Vagina (tissue), 2 donors: ENCODE data around the gene HTRA3. TPM values are rescaled to one million over a fixed set of nuclear protein-coding genes. Genes with fewer than 3 reads are reported as not detected.

Experiments
- DNase-seq, 2 donors: peaks; one replicate each; pipeline ENCODE4 v3.0.0-alpha.2; 2017; ENCODE audit errors: extremely low spot score in 2 of 2
- H3K27ac ChIP-seq: fragments of 200-600 bp; sonication (generic); one replicate; pipeline ENCODE4 v1.5.1; 2019
- H3K27me3 ChIP-seq: fragments of 200-600 bp; sonication (generic); one replicate; pipeline ENCODE4 v1.5.1; 2019
- H3K36me3 ChIP-seq, 2 donors: fragments of 200-600 bp; sonication (generic); one replicate each; pipeline ENCODE4 v1.5.1; 2017 to 2019
- H3K4me1 ChIP-seq: fragments of 200-600 bp; sonication (generic); one replicate; pipeline ENCODE4 v1.5.1; 2019
- H3K4me3 ChIP-seq, 2 donors: fragments of 200-600 bp; sonication (generic); 1 replicate in 1 of 2; 2 replicates in 1 of 2; pipeline ENCODE4 v1.5.1; 2016 to 2019
- H3K9me3 ChIP-seq: fragments of 200-600 bp; sonication (generic); one replicate; pipeline ENCODE4 v1.5.1; 2019
- POLR2A ChIP-seq, 2 donors: fragments of 450-650 bp; IDR thresholded peaks; one replicate each; pipeline ENCODE4 v1.6.1; 2017; ENCODE audit warnings: antibody characterized with exemption in 2 of 2, mild to moderate bottlenecking in 2 of 2, moderate library complexity in 2 of 2
- POLR2AphosphoS5 ChIP-seq, 2 donors: sonication (generic); formaldehyde crosslinking; IDR thresholded peaks; one replicate each; pipeline ENCODE4 v1.9.0; 2017; ENCODE audit warnings: antibody characterized with exemption in 2 of 2, mild to moderate bottlenecking in 2 of 2, low read depth in 1 of 2; ENCODE audit not compliant: insufficient read depth in 1 of 2
- intact Hi-C: fragments of 100-400 bp; cut with DNase I; formaldehyde crosslinking; loops from one replicate; pipeline ENCODE4 v1.15.1; 2023
- total RNA-seq: library from RNA; depleted of rRNA; stranded (reverse); fragments of >200 nt; gene quantifications from one replicate; pipeline ENCODE4 v1.2.3, GENCODE V29; 2016
- TF ChIP-seq, protein P1 (sequence below), 3 experiments: fragments of 450-650 bp in 2 of 3; fragments of 200-600 bp in 1 of 3; sonication (generic) in 1 of 3; IDR thresholded peaks; one replicate each; pipeline ENCODE4 v1.5.1; 2017 to 2019; ENCODE audit warnings: antibody characterized with exemption in 3 of 3, mild to moderate bottlenecking in 2 of 3, moderate library complexity in 2 of 3

The HTRA3 gene
- total RNA-seq, 1 donor from 2014 or later: 33.1 TPM

DNA sequence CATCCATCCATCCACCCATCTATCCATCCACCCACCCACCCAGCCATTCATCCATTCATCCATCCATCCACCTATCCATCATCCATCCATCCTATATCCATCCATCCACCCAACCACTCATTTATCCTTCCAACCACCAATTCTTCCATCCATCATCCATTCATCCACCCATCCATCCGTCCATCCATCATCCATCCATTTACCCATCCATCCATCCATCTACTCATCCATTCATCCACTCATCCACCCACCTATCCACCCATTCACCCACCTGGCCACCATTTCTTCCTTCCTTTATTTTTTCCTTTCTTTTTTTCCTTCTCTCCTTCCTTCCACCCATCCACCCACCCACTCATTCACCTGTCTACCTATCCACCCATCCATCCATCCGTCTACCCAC, 25.2 kb downstream of the HTRA3 start:
- intact Hi-C loops: no loop called here
- Histone ChIP-seq H3K9me3 (no peaks in the 10 kb centered on the region), H3K27ac (no peak overlapping the region), H3K27me3 (no peaks in the 10 kb centered on the region), H3K4me3 (no peak overlapping the region), H3K36me3 (no peaks in the 10 kb centered on the region), H3K4me1 (no peaks in the 10 kb centered on the region)
- TF ChIP-seq, protein P1, sequence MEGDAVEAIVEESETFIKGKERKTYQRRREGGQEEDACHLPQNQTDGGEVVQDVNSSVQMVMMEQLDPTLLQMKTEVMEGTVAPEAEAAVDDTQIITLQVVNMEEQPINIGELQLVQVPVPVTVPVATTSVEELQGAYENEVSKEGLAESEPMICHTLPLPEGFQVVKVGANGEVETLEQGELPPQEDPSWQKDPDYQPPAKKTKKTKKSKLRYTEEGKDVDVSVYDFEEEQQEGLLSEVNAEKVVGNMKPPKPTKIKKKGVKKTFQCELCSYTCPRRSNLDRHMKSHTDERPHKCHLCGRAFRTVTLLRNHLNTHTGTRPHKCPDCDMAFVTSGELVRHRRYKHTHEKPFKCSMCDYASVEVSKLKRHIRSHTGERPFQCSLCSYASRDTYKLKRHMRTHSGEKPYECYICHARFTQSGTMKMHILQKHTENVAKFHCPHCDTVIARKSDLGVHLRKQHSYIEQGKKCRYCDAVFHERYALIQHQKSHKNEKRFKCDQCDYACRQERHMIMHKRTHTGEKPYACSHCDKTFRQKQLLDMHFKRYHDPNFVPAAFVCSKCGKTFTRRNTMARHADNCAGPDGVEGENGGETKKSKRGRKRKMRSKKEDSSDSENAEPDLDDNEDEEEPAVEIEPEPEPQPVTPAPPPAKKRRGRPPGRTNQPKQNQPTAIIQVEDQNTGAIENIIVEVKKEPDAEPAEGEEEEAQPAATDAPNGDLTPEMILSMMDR (IDR thresholded peaks at IDR 0.05): no peak
- TF ChIP-seq POLR2A (IDR thresholded peaks at IDR 0.05): no peak
- TF ChIP-seq POLR2AphosphoS5 (IDR thresholded peaks at IDR 0.05; ENCODE audit: insufficient read depth in 1 of 2, low read depth in 1 of 2): no peak
- no peak for DNase-seq

- TF ChIP-seq POLR2AphosphoS5 (IDR thresholded peaks at IDR 0.05; ENCODE audit: insufficient read depth in 1 of 2, low read depth in 1 of 2): no peak
- TF ChIP-seq, protein P1 (IDR thresholded peaks at IDR 0.05): no peak
- TF ChIP-seq POLR2A (IDR thresholded peaks at IDR 0.05): no peak
- H3K9me3 ChIP-seq: no peaks in the 10 kb centered on the region
- H3K4me1 ChIP-seq: no peaks in the 10 kb centered on the region
- intact Hi-C loops: no loop called here
- no peaks in the 10 kb centered on the region for H3K27me3 ChIP-seq
- H3K36me3 ChIP-seq: no peaks in the 10 kb centered on the region
- H3K27ac ChIP-seq: no peak overlapping the region
- DNase-seq: no peak
- H3K4me3 ChIP-seq: no peak overlapping the region
Observed at GRCh38 chr4:8295471-8295870, 25.9 kb downstream of the HTRA3 start.

- H3K36me3 ChIP-seq: no peaks in the 10 kb centered on the region
- H3K27ac ChIP-seq: no peak overlapping the region
- no peaks in the 10 kb centered on the region for H3K4me1 ChIP-seq
- intact Hi-C loops: no loop called here
- H3K9me3 ChIP-seq: no peaks in the 10 kb centered on the region
- DNase-seq: no peak
- no peak overlapping the region for H3K4me3 ChIP-seq
- TF ChIP-seq POLR2AphosphoS5 (IDR thresholded peaks at IDR 0.05; ENCODE audit: insufficient read depth in 1 of 2, low read depth in 1 of 2): no peak
- no peak for TF ChIP-seq POLR2A (IDR thresholded peaks at IDR 0.05)
- TF ChIP-seq, protein P1 (IDR thresholded peaks at IDR 0.05): no peak
- no peaks in the 10 kb centered on the region for H3K27me3 ChIP-seq
Observed at GRCh38 chr4:8296491-8296890, 26.9 kb downstream of the HTRA3 start.

DNA sequence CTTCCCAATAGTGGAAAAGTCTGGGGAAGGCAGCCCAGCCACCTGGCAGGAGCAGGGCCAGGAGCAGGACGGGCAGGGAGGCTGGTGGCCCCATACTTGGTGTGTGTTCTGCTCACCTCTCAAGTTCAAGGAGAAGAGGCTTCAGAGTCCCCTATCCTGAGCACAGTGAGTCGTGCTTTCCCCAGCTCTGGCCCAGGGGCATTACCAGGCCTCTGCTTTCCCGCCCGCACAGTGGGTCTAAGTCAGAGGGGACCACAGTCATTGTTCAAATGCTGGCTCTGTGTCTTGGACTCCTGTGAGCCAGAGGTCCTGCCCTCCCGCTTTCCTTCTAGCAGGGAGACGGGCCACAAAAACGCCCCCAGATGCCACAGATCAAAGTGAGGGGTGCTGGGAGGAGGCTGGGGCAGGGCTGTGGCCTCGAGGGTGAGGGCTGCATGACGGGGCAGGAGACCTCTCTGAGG, 27.6 kb downstream of the HTRA3 start:
- no peak for DNase-seq
- Histone ChIP-seq H3K9me3 (no peaks in the 10 kb centered on the region), H3K36me3 (no peaks in the 10 kb centered on the region), H3K4me1 (no peaks in the 10 kb centered on the region), H3K27me3 (no peaks in the 10 kb centered on the region), H3K4me3 (no peak overlapping the region), H3K27ac (no peak overlapping the region)
- no peak for TF ChIP-seq POLR2A (IDR thresholded peaks at IDR 0.05)
- no peak for TF ChIP-seq POLR2AphosphoS5 (IDR thresholded peaks at IDR 0.05; ENCODE audit: insufficient read depth in 1 of 2, low read depth in 1 of 2)
- TF ChIP-seq, protein P1 (IDR thresholded peaks at IDR 0.05): no peak
- intact Hi-C loops: no loop called here

DNA sequence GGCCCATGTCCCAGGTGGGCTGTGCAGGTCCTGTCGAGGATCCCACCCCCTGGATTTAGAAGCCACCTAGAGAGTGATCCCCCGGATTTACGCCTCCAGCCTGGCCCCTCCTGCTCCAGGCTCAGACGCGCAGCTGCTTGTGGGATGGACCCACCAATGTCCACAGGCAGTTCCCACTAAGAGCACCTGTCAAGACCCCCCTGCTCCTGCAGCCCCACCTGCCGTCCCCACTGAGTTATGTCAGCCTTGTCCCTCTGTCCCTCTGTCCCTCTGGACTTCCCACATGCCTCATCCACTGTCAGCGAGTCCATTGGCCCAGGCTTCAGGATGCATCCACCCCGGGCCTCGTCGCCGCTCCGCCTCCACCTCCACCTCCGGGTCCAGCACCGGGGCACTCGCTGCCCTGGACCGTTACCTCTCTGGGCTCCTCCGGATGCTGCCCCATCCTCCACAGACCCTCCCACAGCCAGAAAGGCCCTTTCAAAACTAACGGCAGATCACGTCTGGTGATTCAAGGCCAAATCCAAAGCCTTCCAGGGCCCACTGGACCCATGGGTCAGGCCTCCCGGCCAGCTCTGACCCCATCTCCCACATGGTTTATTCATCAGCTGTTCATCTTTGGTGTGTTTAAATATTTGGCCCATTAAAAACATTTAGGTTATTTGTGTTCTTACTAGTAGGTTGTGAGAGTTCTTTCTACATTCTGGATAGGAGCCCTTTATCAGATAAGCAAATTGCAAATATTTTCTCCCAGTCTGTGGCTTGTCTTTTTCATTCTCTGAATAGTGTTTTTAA, 28.3 kb downstream of the HTRA3 start:
- Histone ChIP-seq H3K27me3 (no peaks in the 10 kb centered on the region), H3K9me3 (no peaks in the 10 kb centered on the region), H3K36me3 (no peaks in the 10 kb centered on the region), H3K4me3 (no peak overlapping the region), H3K27ac (peak overlapping the region; percentile 7), H3K4me1 (no peaks in the 10 kb centered on the region)
- intact Hi-C loops: no loop called here
- no peak for DNase-seq
- no peak for TF ChIP-seq POLR2AphosphoS5 (IDR thresholded peaks at IDR 0.05; ENCODE audit: insufficient read depth in 1 of 2, low read depth in 1 of 2)
- TF ChIP-seq, protein P1 (IDR thresholded peaks at IDR 0.05): no peak
